SU-DHL-6 (cell line): Measurements from ENCODE around the gene APOL3.

ENCODE experiments used
- EZH2phosphoT487 ChIP-seq: fragments of 200-600 bp; sonication (generic), shearing (Covaris generic); conservative IDR thresholded peaks from 2 replicates; pipeline ENCODE4 v1.6.1; 2018; ENCODE audit warnings: mild to moderate bottlenecking, antibody characterized with exemption, low read length, moderate library complexity, mixed read lengths
- TF ChIP-seq, protein P1 (sequence below): fragments of 200-600 bp; sonication (generic); IDR thresholded peaks from one replicate; pipeline ENCODE4 v1.5.1; 2017; ENCODE audit warnings: antibody characterized with exemption, mild to moderate bottlenecking, low read length, moderate library complexity; ENCODE audit not compliant: insufficient read depth, poor library complexity, severe bottlenecking

- TF ChIP-seq, protein P1, sequence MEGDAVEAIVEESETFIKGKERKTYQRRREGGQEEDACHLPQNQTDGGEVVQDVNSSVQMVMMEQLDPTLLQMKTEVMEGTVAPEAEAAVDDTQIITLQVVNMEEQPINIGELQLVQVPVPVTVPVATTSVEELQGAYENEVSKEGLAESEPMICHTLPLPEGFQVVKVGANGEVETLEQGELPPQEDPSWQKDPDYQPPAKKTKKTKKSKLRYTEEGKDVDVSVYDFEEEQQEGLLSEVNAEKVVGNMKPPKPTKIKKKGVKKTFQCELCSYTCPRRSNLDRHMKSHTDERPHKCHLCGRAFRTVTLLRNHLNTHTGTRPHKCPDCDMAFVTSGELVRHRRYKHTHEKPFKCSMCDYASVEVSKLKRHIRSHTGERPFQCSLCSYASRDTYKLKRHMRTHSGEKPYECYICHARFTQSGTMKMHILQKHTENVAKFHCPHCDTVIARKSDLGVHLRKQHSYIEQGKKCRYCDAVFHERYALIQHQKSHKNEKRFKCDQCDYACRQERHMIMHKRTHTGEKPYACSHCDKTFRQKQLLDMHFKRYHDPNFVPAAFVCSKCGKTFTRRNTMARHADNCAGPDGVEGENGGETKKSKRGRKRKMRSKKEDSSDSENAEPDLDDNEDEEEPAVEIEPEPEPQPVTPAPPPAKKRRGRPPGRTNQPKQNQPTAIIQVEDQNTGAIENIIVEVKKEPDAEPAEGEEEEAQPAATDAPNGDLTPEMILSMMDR: no peak
- TF ChIP-seq EZH2phosphoT487: no peak
Observed at GRCh38 chr22:36103891-36104290, 56.7 kb downstream of the APOL3 start.
